ENCODE results near the gene UNKL. TPM values are rescaled to one million over a fixed set of nuclear protein-coding genes. Genes with fewer than 3 reads are reported as not detected.
"Not testable (repeated sequence)": the region's sequence is repeated elsewhere in the genome, so short reads cannot be mapped to it uniquely, and the experiment has no call there.

Gene UNKL
- total RNA-seq, 1 experiment from 2014 or later: 10.5 TPM

GRCh38 chr16:1449201-1449788 lies 34.8 kb upstream of the UNKL start:
- H3K36me3 ChIP-seq: peaks cover 5% of the 10 kb centered on the region; the same call in 1 of the 2 replicates
- H3K27me3 ChIP-seq: no peaks in the 10 kb centered on the region
- no peak for DNase-seq
- H3K4me3 ChIP-seq: no peak overlapping the region
- no peaks in the 10 kb centered on the region for H3K9me3 ChIP-seq

- Histone ChIP-seq H3K9me3 (no peaks in the 10 kb centered on the region), H3K4me3 (no peak overlapping the region), H3K27me3 (no peaks in the 10 kb centered on the region), H3K36me3 (peaks cover 3% of the 10 kb centered on the region; the same call in 1 of the 2 replicates)
- no peak for DNase-seq
Observed at GRCh38 chr16:1448536-1449116, 34.1 kb upstream of the UNKL start.

- Histone ChIP-seq H3K27me3 (no peaks in the 10 kb centered on the region), H3K9me3 (no peaks in the 10 kb centered on the region), H3K4me3 (no peak overlapping the region), H3K36me3 (no peaks in the 10 kb centered on the region; the same call in 1 of the 2 replicates)
- no peak for DNase-seq
Observed at GRCh38 chr16:1447965-1448364, 33.5 kb upstream of the UNKL start.

- Histone ChIP-seq H3K27me3 (no peaks in the 10 kb centered on the region), H3K4me3 (no peak overlapping the region), H3K9me3 (no peaks in the 10 kb centered on the region), H3K36me3 (no peaks in the 10 kb centered on the region; the same call in 1 of the 2 replicates)
- no peak for DNase-seq
Observed at GRCh38 chr16:1446296-1447080, 32.0 kb upstream of the UNKL start.

GRCh38 chr16:1445518-1446203 lies 31.2 kb upstream of the UNKL start:
- H3K9me3 ChIP-seq: no peaks in the 10 kb centered on the region
- no peak overlapping the region for H3K4me3 ChIP-seq
- no peak for DNase-seq
- no peaks in the 10 kb centered on the region for H3K27me3 ChIP-seq
- H3K36me3 ChIP-seq: no peaks in the 10 kb centered on the region

- Histone ChIP-seq H3K36me3 (no peaks in the 10 kb centered on the region), H3K27me3 (no peaks in the 10 kb centered on the region), H3K9me3 (no peaks in the 10 kb centered on the region), H3K4me3 (no peak overlapping the region)
- DNase-seq: no peak
Observed at GRCh38 chr16:1444730-1445517, 30.4 kb upstream of the UNKL start.

- no peaks in the 10 kb centered on the region for H3K36me3 ChIP-seq
Observed at GRCh38 chr16:1443980-1444729, 29.7 kb upstream of the UNKL start, which contains the start of gene CCDC154. Gene CCDC154 (minus strand): TSS chr16:1444556. CDS start chr16:1444322, 234 bp downstream.

GRCh38 chr16:1443403-1443973 lies 29.0 kb upstream of the UNKL start:
- no peak for DNase-seq
- Histone ChIP-seq H3K4me3 (no peak overlapping the region), H3K36me3 (no peaks in the 10 kb centered on the region), H3K27me3 (no peaks in the 10 kb centered on the region), H3K9me3 (no peaks in the 10 kb centered on the region)

More at GRCh38 chr16:1443980-1444729, 29.7 kb upstream of the UNKL start, which contains the start of gene CCDC154:
- no peaks in the 10 kb centered on the region for H3K9me3 ChIP-seq
- H3K27me3 ChIP-seq: no peaks in the 10 kb centered on the region
- no peak for DNase-seq
- H3K4me3 ChIP-seq: no peak within 1 kb of the TSS

GRCh38 chr16:1442697-1443096 lies 28.2 kb upstream of the UNKL start:
- no peaks in the 10 kb centered on the region for H3K36me3 ChIP-seq
- H3K9me3 ChIP-seq: no peaks in the 10 kb centered on the region
- no peak overlapping the region for H3K4me3 ChIP-seq
- DNase-seq: no peak
- H3K27me3 ChIP-seq: no peaks in the 10 kb centered on the region

- Histone ChIP-seq H3K9me3 (no peaks in the 10 kb centered on the region), H3K27me3 (no peaks in the 10 kb centered on the region), H3K4me3 (no peak overlapping the region), H3K36me3 (no peaks in the 10 kb centered on the region)
- no peak for DNase-seq
Observed at GRCh38 chr16:1441391-1441829, 26.9 kb upstream of the UNKL start.

GRCh38 chr16:1439699-1440074 lies 25.2 kb upstream of the UNKL start:
- DNase-seq, H3K36me3 ChIP-seq, H3K9me3 ChIP-seq, H3K4me3 ChIP-seq, H3K27me3 ChIP-seq: not testable (repeated sequence)

GRCh38 chr16:1439058-1439698 lies 24.7 kb upstream of the UNKL start:
- Histone ChIP-seq H3K9me3 (no peaks in the 10 kb centered on the region), H3K27me3 (no peaks in the 10 kb centered on the region), H3K36me3 (no peaks in the 10 kb centered on the region), H3K4me3 (no peak overlapping the region)
- DNase-seq: no peak

- Histone ChIP-seq H3K4me3 (no peak overlapping the region), H3K36me3 (no peaks in the 10 kb centered on the region), H3K27me3 (no peaks in the 10 kb centered on the region), H3K9me3 (no peaks in the 10 kb centered on the region)
- DNase-seq: no peak
Observed at GRCh38 chr16:1438229-1439057, 23.9 kb upstream of the UNKL start.

GRCh38 chr16:1437606-1438005 lies 23.1 kb upstream of the UNKL start:
- DNase-seq: no peak
- Histone ChIP-seq H3K9me3 (no peaks in the 10 kb centered on the region), H3K4me3 (no peak overlapping the region), H3K27me3 (no peaks in the 10 kb centered on the region), H3K36me3 (no peaks in the 10 kb centered on the region)

Data from MG63 (cell line).